WTC11 (cell line): ENCODE measurements around the gene TNNT1. TPM values are rescaled to one million over a fixed set of nuclear protein-coding genes. Genes with fewer than 3 reads are reported as not detected.

Source experiments
- AR ChIP-seq: fragments of 250-450 bp; sonication (Bioruptor Pico); IDR thresholded peaks from 2 replicates; pipeline ENCODE4 v1.9.0; 2021; ENCODE audit warnings: mild to moderate bottlenecking
- ATF2 ChIP-seq: sonication (generic); formaldehyde crosslinking; IDR thresholded peaks from 2 replicates; pipeline ENCODE4 v1.8.1; 2022; ENCODE audit warnings: low read depth, missing genetic modification reagents, borderline replicate concordance
- CTCF ChIP-seq: fragments of 200-600 bp; IDR thresholded peaks from 2 replicates; pipeline ENCODE4 v1.8.0; 2022; ENCODE audit warnings: antibody characterized with exemption
- ESRRA ChIP-seq: sonication (generic); formaldehyde crosslinking; IDR thresholded peaks from 2 replicates; pipeline ENCODE4 v1.8.1; 2022; ENCODE audit warnings: mild to moderate bottlenecking, missing genetic modification reagents, borderline replicate concordance
- ETV6 ChIP-seq: sonication (generic); formaldehyde crosslinking; IDR thresholded peaks from 2 replicates; pipeline ENCODE4 v1.8.1; 2022; ENCODE audit warnings: mild to moderate bottlenecking, missing genetic modification reagents
- GABPB1 ChIP-seq: sonication (generic); formaldehyde crosslinking; IDR thresholded peaks from 2 replicates; pipeline ENCODE4 v1.8.1; 2023; ENCODE audit warnings: mild to moderate bottlenecking, missing genetic modification reagents
- GRHL2 ChIP-seq: fragments of 250-450 bp; sonication (Bioruptor Pico); IDR thresholded peaks from 2 replicates; pipeline ENCODE4 v1.8.0; 2022; ENCODE audit warnings: mild to moderate bottlenecking, moderate library complexity; ENCODE audit not compliant: insufficient replicate concordance, severe bottlenecking
- MXD4 ChIP-seq: fragments of 250-450 bp; sonication (Bioruptor Pico); IDR thresholded peaks from 2 replicates; pipeline ENCODE4 v1.8.0; 2021; ENCODE audit warnings: mild to moderate bottlenecking, moderate library complexity, borderline replicate concordance
- NR2C2 ChIP-seq: sonication (generic); formaldehyde crosslinking; IDR thresholded peaks from 2 replicates; pipeline ENCODE4 v1.8.0; 2022; ENCODE audit warnings: mild to moderate bottlenecking, missing genetic modification reagents
- RELA ChIP-seq: sonication (generic); formaldehyde crosslinking; IDR thresholded peaks from 2 replicates; pipeline ENCODE4 v1.8.1; 2022; ENCODE audit warnings: missing genetic modification reagents, mild to moderate bottlenecking, borderline replicate concordance
- SOX15 ChIP-seq: fragments of 250-450 bp; sonication (Bioruptor Pico); IDR thresholded peaks from 2 replicates; pipeline ENCODE4 v1.9.0; 2021; ENCODE audit warnings: mild to moderate bottlenecking
- TCF7 ChIP-seq: sonication (generic); formaldehyde crosslinking; IDR thresholded peaks from 2 replicates; pipeline ENCODE4 v1.8.0; 2022; ENCODE audit warnings: mild to moderate bottlenecking, low read depth, missing genetic modification reagents, moderate library complexity
- TP53 ChIP-seq: sonication (generic); formaldehyde crosslinking; IDR thresholded peaks from 2 replicates; pipeline ENCODE4 v1.8.1; 2023; ENCODE audit warnings: mild to moderate bottlenecking, missing genetic modification reagents
- ZBTB21 ChIP-seq: sonication (generic); formaldehyde crosslinking; IDR thresholded peaks from 2 replicates; pipeline ENCODE4 v1.8.1; 2023; ENCODE audit warnings: mild to moderate bottlenecking, missing genetic modification reagents, borderline replicate concordance
- ZNF138 ChIP-seq: sonication (generic); formaldehyde crosslinking; conservative IDR thresholded peaks from 2 replicates; pipeline ENCODE4 v1.8.1; 2022; ENCODE audit warnings: mild to moderate bottlenecking, moderate library complexity, missing genetic modification reagents
- ZNF232 ChIP-seq: sonication (generic); formaldehyde crosslinking; IDR thresholded peaks from 2 replicates; pipeline ENCODE4 v1.8.0; 2022; ENCODE audit warnings: mild to moderate bottlenecking, missing genetic modification reagents
- ZNF263 ChIP-seq: sonication (generic); formaldehyde crosslinking; IDR thresholded peaks from 2 replicates; pipeline ENCODE4 v1.8.1; 2022; ENCODE audit warnings: low read depth, mild to moderate bottlenecking, moderate library complexity, missing genetic modification reagents
- ZNF281 ChIP-seq: sonication (generic); formaldehyde crosslinking; IDR thresholded peaks from 2 replicates; pipeline ENCODE4 v1.8.0; 2023; ENCODE audit warnings: mild to moderate bottlenecking, missing genetic modification reagents
- ZNF396 ChIP-seq: fragments of 250-450 bp; sonication (Bioruptor Pico); IDR thresholded peaks from 2 replicates; pipeline ENCODE4 v1.8.0; 2021; ENCODE audit warnings: mild to moderate bottlenecking, moderate library complexity, borderline replicate concordance
- ZNF423 ChIP-seq: fragments of 250-450 bp; sonication (Bioruptor Pico); IDR thresholded peaks from 2 replicates; pipeline ENCODE4 v2.1.2; 2022; ENCODE audit warnings: mild to moderate bottlenecking, moderate library complexity
- total RNA-seq: library from RNA; stranded (reverse); gene quantifications from 3 replicates; pipeline ENCODE4 v1.2.3, GENCODE V29; 2021
- TF ChIP-seq, protein P1 (sequence below): sonication (generic); formaldehyde crosslinking; IDR thresholded peaks from 2 replicates; pipeline ENCODE4 v1.8.1; 2023; ENCODE audit warnings: mild to moderate bottlenecking, moderate library complexity, missing genetic modification reagents
- TF ChIP-seq, protein P2 (sequence below): sonication (generic); formaldehyde crosslinking; IDR thresholded peaks from 2 replicates; pipeline ENCODE4 v1.8.1; 2022; ENCODE audit warnings: mild to moderate bottlenecking, moderate library complexity, missing genetic modification reagents
- TF ChIP-seq, protein P3 (sequence below): sonication (generic); formaldehyde crosslinking; IDR thresholded peaks from 2 replicates; pipeline ENCODE4 v1.8.1; 2023; ENCODE audit warnings: mild to moderate bottlenecking, missing genetic modification reagents, moderate library complexity

The TNNT1 gene
- total RNA-seq, 1 experiment from 2014 or later, result 50.6 TPM

DNA sequence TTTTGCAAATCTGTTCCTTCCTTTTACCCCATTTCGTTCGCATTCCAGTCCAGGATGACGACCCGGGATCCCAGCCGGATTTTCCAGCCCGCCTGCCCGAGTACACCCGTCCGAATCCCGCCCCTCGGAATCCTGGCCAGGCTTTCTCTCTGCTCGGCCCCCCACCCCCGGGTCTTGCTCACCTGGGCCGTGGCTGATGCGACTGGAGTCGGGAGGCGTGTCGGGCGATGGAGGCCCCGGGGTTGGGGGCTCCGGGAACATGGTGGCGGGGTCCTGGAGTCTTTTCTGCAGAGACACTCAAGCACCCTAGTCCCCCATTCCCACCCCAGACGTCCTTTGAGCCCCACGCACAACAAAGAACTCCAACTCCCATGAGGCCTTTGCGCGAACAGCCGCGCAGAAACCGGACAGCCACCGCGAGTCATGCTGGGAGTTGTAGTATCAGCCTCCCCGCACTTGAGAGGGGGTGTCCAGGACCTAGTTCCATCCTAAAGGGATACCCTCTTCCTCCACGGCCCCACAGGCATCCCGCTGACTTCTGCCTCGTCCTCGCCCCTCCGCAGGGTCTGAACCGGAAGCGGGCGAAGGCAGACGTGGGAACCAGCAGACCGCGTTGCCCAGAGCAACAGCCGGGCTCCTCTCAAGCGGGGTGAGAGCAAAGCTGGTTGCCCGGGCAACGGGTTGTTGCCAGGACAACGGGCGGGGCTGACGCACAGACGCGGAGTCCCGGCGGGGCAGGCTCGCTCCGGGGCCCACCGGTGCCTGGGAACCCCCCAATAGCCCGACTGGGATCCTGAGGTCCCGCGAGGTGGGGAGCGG lies 30.0 kb upstream of the TNNT1 start (continued):
- TF ChIP-seq ZNF423 (CRISPR knock-in tag) (no peak), CTCF (no peak), ZNF396 (CRISPR knock-in tag) (no peak), RELA (no peak), SOX15 (CRISPR knock-in tag) (no peak), MXD4 (CRISPR knock-in tag) (no peak), ETV6 (CRISPR knock-in tag) (no peak), ESRRA (no peak), TCF7 (CRISPR knock-in tag) (no peak), ZNF263 (CRISPR knock-in tag) (no peak), ZNF281 (CRISPR knock-in tag) (0 out of 2 replicates have a peak, but pooled peaks have one; percentile 5), ZNF232 (CRISPR knock-in tag) (no peak), ATF2 (CRISPR knock-in tag) (no peak), AR (CRISPR knock-in tag) (no peak), NR2C2 (CRISPR knock-in tag) (no peak), ZNF138 (CRISPR knock-in tag) (no peak), TP53 (CRISPR knock-in tag) (no peak), GRHL2 (no peak), GABPB1 (CRISPR knock-in tag) (no peak), ZBTB21 (no peak)
- TF ChIP-seq, protein P1, sequence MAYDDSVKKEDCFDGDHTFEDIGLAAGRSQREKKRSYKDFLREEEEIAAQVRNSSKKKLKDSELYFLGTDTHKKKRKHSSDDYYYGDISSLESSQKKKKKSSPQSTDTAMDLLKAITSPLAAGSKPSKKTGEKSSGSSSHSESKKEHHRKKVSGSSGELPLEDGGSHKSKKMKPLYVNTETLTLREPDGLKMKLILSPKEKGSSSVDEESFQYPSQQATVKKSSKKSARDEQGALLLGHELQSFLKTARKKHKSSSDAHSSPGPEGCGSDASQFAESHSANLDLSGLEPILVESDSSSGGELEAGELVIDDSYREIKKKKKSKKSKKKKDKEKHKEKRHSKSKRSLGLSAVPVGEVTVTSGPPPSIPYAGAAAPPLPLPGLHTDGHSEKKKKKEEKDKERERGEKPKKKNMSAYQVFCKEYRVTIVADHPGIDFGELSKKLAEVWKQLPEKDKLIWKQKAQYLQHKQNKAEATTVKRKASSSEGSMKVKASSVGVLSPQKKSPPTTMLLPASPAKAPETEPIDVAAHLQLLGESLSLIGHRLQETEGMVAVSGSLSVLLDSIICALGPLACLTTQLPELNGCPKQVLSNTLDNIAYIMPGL (CRISPR knock-in tag), result no peak
- TF ChIP-seq, protein P2, sequence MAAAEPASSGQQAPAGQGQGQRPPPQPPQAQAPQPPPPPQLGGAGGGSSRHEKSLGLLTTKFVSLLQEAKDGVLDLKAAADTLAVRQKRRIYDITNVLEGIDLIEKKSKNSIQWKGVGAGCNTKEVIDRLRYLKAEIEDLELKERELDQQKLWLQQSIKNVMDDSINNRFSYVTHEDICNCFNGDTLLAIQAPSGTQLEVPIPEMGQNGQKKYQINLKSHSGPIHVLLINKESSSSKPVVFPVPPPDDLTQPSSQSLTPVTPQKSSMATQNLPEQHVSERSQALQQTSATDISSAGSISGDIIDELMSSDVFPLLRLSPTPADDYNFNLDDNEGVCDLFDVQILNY (CRISPR knock-in tag), result no peak
- TF ChIP-seq, protein P3, sequence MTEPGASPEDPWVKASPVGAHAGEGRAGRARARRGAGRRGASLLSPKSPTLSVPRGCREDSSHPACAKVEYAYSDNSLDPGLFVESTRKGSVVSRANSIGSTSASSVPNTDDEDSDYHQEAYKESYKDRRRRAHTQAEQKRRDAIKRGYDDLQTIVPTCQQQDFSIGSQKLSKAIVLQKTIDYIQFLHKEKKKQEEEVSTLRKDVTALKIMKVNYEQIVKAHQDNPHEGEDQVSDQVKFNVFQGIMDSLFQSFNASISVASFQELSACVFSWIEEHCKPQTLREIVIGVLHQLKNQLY, result no peak
